Trophoblast cell (in vitro differentiated cells and primary cell): Measurements from ENCODE around the gene ESR1.
"Not testable (repeated sequence)": the region's sequence is repeated elsewhere in the genome, so short reads cannot be mapped to it uniquely, and the experiment has no call there.

ENCODE experiments used
- DNase-seq, 2 donors: peaks; one replicate each; pipeline ENCODE4 v3.0.0-alpha.2; 2016
- H2AFZ ChIP-seq: 2 replicates; pipeline ENCODE4 v1.6.1; 2013; ENCODE audit warnings: low read length, moderate library complexity, mild to moderate bottlenecking; ENCODE audit not compliant: insufficient read depth, poor library complexity
- H2AK5ac ChIP-seq: 2 replicates; pipeline ENCODE4 v1.6.1; 2013; ENCODE audit warnings: mild to moderate bottlenecking, low read length
- H2BK120ac ChIP-seq: 2 replicates; pipeline ENCODE4 v1.6.1; 2013; ENCODE audit warnings: low read length, mild to moderate bottlenecking, moderate library complexity; ENCODE audit not compliant: insufficient read depth, poor library complexity
- H2BK12ac ChIP-seq: 2 replicates; pipeline ENCODE4 v1.6.1; 2013; ENCODE audit warnings: mild to moderate bottlenecking, low read length, moderate library complexity
- H2BK5ac ChIP-seq: 2 replicates; pipeline ENCODE4 v1.6.1; 2013; ENCODE audit warnings: low read length, low read depth, moderate library complexity, mild to moderate bottlenecking; ENCODE audit not compliant: poor library complexity
- H3K14ac ChIP-seq: 2 replicates; pipeline ENCODE4 v1.6.1; 2013; ENCODE audit warnings: mild to moderate bottlenecking, low read length
- H3K18ac ChIP-seq: 2 replicates; pipeline ENCODE4 v1.6.1; 2013; ENCODE audit warnings: mild to moderate bottlenecking, low read length
- H3K23ac ChIP-seq: 2 replicates; pipeline ENCODE4 v1.6.1; 2013; ENCODE audit warnings: low read length
- H3K27ac ChIP-seq: 2 replicates; pipeline ENCODE4 v1.5.1; 2013; ENCODE audit warnings: low read depth, mild to moderate bottlenecking, inconsistent platforms, low read length, moderate library complexity
- H3K27me3 ChIP-seq: 2 replicates; pipeline ENCODE4 v1.6.1; 2013; ENCODE audit warnings: inconsistent platforms, mild to moderate bottlenecking, low read length, moderate library complexity; ENCODE audit not compliant: insufficient read depth
- H3K36me3 ChIP-seq, 2 experiments: 1 replicate in 1 of 2; 2 replicates in 1 of 2; pipeline ENCODE4 v1.6.1; 2013; ENCODE audit warnings: low read length in 2 of 2, mild to moderate bottlenecking in 2 of 2, moderate library complexity in 1 of 2; ENCODE audit not compliant: insufficient read depth in 2 of 2, control insufficient read depth in 1 of 2
- H3K4ac ChIP-seq: 2 replicates; pipeline ENCODE4 v1.6.1; 2013; ENCODE audit warnings: low read depth, mild to moderate bottlenecking, low read length, moderate library complexity
- H3K4me1 ChIP-seq, 2 experiments: 1 replicate in 1 of 2; 2 replicates in 1 of 2; pipeline ENCODE4 v1.6.1; 2013; ENCODE audit warnings: low read length in 2 of 2, mild to moderate bottlenecking in 2 of 2, moderate library complexity in 1 of 2; ENCODE audit not compliant: insufficient read depth in 2 of 2, control insufficient read depth in 1 of 2
- H3K4me2 ChIP-seq: 2 replicates; pipeline ENCODE4 v1.6.1; 2013; ENCODE audit warnings: inconsistent platforms, mild to moderate bottlenecking, low read length, moderate library complexity
- H3K4me3 ChIP-seq: 2 replicates; pipeline ENCODE4 v1.5.1; 2013; ENCODE audit warnings: mild to moderate bottlenecking, low read depth, low read length, inconsistent platforms
- H3K79me1 ChIP-seq: one replicate; pipeline ENCODE4 v1.6.1; 2013; ENCODE audit warnings: low read length
- H3K79me2 ChIP-seq: 2 replicates; pipeline ENCODE4 v1.6.1; 2013; ENCODE audit warnings: low read length, mild to moderate bottlenecking; ENCODE audit not compliant: control insufficient read depth, insufficient read depth, poor library complexity
- H3K9ac ChIP-seq: 2 replicates; pipeline ENCODE4 v1.6.1; 2013; ENCODE audit warnings: mild to moderate bottlenecking, low read length
- H3K9me3 ChIP-seq: 2 replicates; pipeline ENCODE4 v1.6.1; 2013; ENCODE audit warnings: low read depth, mild to moderate bottlenecking, control low read depth, inconsistent platforms, low read length; ENCODE audit not compliant: insufficient read depth
- H4K12ac ChIP-seq: 2 replicates; pipeline ENCODE4 v1.6.1; 2013; ENCODE audit warnings: low read depth, mild to moderate bottlenecking, low read length, moderate library complexity
- H4K8ac ChIP-seq: 2 replicates; pipeline ENCODE4 v1.6.1; 2013; ENCODE audit warnings: low read depth, mild to moderate bottlenecking, low read length, moderate library complexity
- H4K91ac ChIP-seq: one replicate; pipeline ENCODE4 v1.6.1; 2013; ENCODE audit warnings: low read depth, mild to moderate bottlenecking, low read length, moderate library complexity
- WGBS: extraction: QIAGEN DNeasy Blood & Tissue Kit; methylation state at CpG from one replicate; pipeline ENCODE4 v1.1.7; 2013; ENCODE audit warnings: missing lambda C conversion rate; ENCODE audit not compliant: insufficient read length, insufficient coverage; ENCODE audit errors: extremely low coverage; 5-methylcytosine and 5-hydroxymethylcytosine counted together

Gene ESR1

GRCh38 chr6:151885234-151885633, 77.8 kb downstream of the ESR1 start:
- no peak overlapping the region for H2BK120ac ChIP-seq
- peak in 1 of 2 donors; percentile 18 for DNase-seq
- no peaks in the 10 kb centered on the region for H3K79me1 ChIP-seq
- no peak overlapping the region for H3K14ac ChIP-seq
- H3K9ac ChIP-seq = no peak overlapping the region
- no peaks in the 10 kb centered on the region for H3K27me3 ChIP-seq
- no peak overlapping the region for H3K27ac ChIP-seq
- no peak overlapping the region for H3K4me3 ChIP-seq
- no peak overlapping the region for H4K12ac ChIP-seq
- H4K8ac ChIP-seq = no peak overlapping the region
- H2BK5ac ChIP-seq = no peak overlapping the region
- no CpG with 5 or more reads among the region's 4 CpGs for WGBS
- H3K4ac ChIP-seq = no peak overlapping the region
- H2AFZ ChIP-seq = no peak overlapping the region
- no peaks in the 10 kb centered on the region for H3K4me1 ChIP-seq
- no peak overlapping the region for H4K91ac ChIP-seq
- H2BK12ac ChIP-seq = no peak overlapping the region
- H3K9me3 ChIP-seq = no peaks in the 10 kb centered on the region
- no peak overlapping the region for H3K18ac ChIP-seq
- H3K4me2 ChIP-seq = no peak overlapping the region
- no peaks in the 10 kb centered on the region for H3K36me3 ChIP-seq
- no peak overlapping the region for H3K23ac ChIP-seq
- H2AK5ac ChIP-seq = no peak overlapping the region
- H3K79me2 ChIP-seq = no peaks in the 10 kb centered on the region

GRCh38 chr6:151891524-151891923, 84.0 kb downstream of the ESR1 start:
- no peak overlapping the region for H4K12ac ChIP-seq
- no peak overlapping the region for H2AFZ ChIP-seq
- no peaks in the 10 kb centered on the region for H3K27me3 ChIP-seq
- no peak overlapping the region for H4K8ac ChIP-seq
- DNase-seq = no peak
- H3K4ac ChIP-seq = no peak overlapping the region
- H3K36me3 ChIP-seq = no peaks in the 10 kb centered on the region
- no peak overlapping the region for H3K18ac ChIP-seq
- H3K27ac ChIP-seq = no peak overlapping the region
- no peaks in the 10 kb centered on the region for H3K79me2 ChIP-seq
- H3K4me2 ChIP-seq = no peak overlapping the region
- H2BK12ac ChIP-seq = no peak overlapping the region
- no peaks in the 10 kb centered on the region for H3K4me1 ChIP-seq
- H3K23ac ChIP-seq = no peak overlapping the region
- no peak overlapping the region for H3K14ac ChIP-seq
- H2BK5ac ChIP-seq = no peak overlapping the region
- no peak overlapping the region for H3K9ac ChIP-seq
- WGBS = no CpG with 5 or more reads among the region's 3 CpGs
- no peak overlapping the region for H2AK5ac ChIP-seq
- no peak overlapping the region for H3K4me3 ChIP-seq
- no peak overlapping the region for H4K91ac ChIP-seq
- H3K9me3 ChIP-seq = no peaks in the 10 kb centered on the region
- H2BK120ac ChIP-seq = no peak overlapping the region
- no peaks in the 10 kb centered on the region for H3K79me1 ChIP-seq

GRCh38 chr6:151894426-151894825, 86.9 kb downstream of the ESR1 start:
- not testable (repeated sequence) for H3K27ac ChIP-seq, H3K79me2 ChIP-seq, H3K23ac ChIP-seq, H4K12ac ChIP-seq, H3K9ac ChIP-seq, H2AFZ ChIP-seq, H3K4me2 ChIP-seq, H4K8ac ChIP-seq, DNase-seq, H3K14ac ChIP-seq, H4K91ac ChIP-seq, H2BK120ac ChIP-seq, H2BK12ac ChIP-seq, H3K27me3 ChIP-seq, H3K79me1 ChIP-seq, H3K9me3 ChIP-seq, H3K4me1 ChIP-seq, H3K36me3 ChIP-seq, H3K4me3 ChIP-seq, H3K18ac ChIP-seq, H2AK5ac ChIP-seq, H3K4ac ChIP-seq, H2BK5ac ChIP-seq
- no CpG with 5 or more reads among the region's 3 CpGs for WGBS

GRCh38 chr6:151899221-151899620, 91.7 kb downstream of the ESR1 start:
- not testable (repeated sequence) for H3K27me3 ChIP-seq, H3K36me3 ChIP-seq
- no CpG with 5 or more reads among the region's 33 CpGs for WGBS

More at GRCh38 chr6:151899221-151899620, 91.7 kb downstream of the ESR1 start:
- H4K8ac ChIP-seq, H3K4me3 ChIP-seq, H4K12ac ChIP-seq, H3K9me3 ChIP-seq, H2AFZ ChIP-seq, H3K79me2 ChIP-seq, H3K23ac ChIP-seq, H2BK12ac ChIP-seq, H3K4me2 ChIP-seq, H3K14ac ChIP-seq, H3K27ac ChIP-seq, H3K4ac ChIP-seq, H3K18ac ChIP-seq, H2BK5ac ChIP-seq, H2AK5ac ChIP-seq, H3K4me1 ChIP-seq, H3K79me1 ChIP-seq, H4K91ac ChIP-seq, H2BK120ac ChIP-seq, H3K9ac ChIP-seq, DNase-seq: not testable (repeated sequence)
